ENCODE data around the gene DGLUCY.
"Not testable (repeated sequence)": the region's sequence is repeated elsewhere in the genome, so short reads cannot be mapped to it uniquely, and the experiment has no call there.

Gene DGLUCY

DNA sequence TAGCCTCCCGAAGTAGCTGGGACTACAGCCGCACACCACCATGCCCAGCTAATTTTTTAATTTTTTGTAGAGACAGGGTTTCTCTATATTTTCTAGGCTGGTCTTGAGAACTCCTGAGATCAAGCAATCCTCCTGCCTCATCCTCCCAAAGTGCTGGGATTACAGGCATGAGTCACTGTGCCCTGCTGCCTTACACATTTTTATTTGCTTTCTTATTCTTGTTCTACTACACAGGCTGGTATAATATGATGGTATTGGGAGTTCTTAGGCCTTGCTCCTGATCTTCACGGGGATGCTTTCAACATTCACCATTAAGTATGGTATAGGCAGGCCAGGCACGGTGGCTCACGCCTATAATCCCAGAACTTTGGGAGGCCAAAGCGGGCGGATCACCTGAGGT, 21.2 kb downstream of the DGLUCY start:
- DNase-seq: no peak

DNA sequence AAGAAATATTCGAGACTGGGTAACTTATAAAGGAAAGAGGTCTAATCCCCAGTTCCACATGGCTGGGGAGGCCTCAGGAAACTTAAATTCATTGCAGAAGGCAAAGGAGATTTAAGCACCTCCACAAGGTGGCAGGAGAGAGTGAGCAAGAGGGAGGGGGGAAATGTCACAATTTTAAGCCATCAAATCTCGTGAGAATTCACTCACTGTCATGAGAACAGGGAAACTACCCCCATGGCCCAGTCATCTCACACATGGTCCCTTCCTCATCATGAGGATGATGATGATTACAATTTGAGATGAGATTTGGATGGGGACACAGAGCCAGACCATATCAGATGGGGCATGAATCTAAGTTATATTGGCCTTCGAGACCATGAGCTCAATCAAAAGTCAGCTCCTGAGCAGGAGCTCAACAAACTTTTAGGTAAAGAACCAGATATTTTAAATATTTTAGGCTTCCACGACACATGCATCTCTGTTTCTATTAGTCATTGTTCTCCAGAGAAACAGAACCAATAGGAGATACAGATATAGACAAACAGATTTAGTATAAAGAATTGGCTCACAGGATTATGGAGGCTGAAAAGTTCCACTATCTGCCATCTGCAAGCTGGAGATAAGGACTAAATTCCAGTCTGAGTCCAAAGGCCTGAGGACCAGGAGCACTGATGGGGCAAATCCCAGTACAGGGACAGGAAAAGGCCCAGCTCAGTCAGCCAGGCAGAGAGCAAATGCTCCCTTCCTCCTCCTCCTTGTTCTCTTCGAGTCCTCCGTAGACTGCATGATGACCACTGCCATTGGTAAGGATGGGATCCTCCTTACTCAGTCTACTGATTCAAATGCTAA, 24.9 kb downstream of the DGLUCY start:
- DNase-seq: no peak

DNA sequence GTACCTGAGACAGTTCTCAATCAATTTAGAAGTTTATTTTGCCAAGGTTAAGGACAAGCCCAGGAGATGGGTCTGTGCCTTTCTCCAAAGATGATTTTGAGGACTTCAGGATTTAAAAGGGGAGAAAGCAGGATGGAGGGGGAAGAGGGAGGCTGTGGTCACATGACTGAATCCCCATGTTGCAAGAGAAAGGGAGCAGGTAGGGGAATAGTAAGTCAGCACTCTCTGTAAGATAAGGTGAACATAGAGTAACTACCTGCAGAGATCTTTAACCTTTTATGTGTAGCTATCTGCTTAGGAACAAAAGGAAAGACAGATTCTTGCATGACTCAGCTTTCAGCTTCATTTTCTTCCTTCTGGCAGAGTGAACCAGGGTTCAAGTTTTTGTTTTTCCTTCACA, 25.9 kb downstream of the DGLUCY start:
- DNase-seq: no peak

DNA sequence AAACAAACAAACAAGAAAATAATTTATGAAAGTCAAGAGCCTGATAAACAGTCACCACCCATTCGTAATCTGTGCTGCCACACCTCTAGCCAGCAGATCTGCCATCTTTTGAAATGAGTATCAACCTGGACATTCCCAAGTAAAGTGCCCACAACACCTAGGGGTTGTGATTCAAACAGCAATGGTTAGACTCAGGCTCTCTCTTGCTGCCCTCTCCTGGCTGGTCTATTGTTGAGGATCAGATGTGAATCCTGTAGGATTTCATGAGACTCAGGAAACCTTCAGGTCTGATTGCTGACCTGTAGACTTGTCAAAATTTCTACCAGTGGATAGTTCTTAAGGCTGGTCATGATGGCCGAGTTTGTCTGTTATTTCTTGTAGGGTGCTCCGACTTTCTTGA, 26.8 kb downstream of the DGLUCY start:
- peak in 13 of 56 donors; percentile 9 to 64 (median 22) for DNase-seq

DNA sequence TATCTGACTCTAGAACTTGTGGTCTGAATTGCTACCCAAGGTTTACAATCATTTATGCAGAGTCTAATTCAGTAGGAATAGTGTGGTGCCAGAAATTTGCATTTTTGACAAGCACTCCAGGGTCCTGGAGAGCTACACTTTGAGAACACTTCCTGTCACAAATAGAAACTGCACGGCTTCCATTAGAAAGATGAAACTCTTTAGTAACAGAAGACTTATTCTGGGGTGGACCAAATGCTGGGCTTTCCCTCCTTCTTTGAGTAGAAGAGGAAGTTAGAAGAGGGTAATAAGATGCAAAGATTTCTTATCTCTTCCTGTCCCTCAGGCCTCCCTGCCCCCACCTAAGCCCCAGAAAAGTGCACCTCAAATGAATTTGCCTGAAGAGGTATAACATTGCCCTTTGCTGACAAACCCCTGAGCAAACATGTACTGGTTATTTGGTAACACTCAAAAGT, 28.4 kb downstream of the DGLUCY start:
- no peak for DNase-seq

DNA sequence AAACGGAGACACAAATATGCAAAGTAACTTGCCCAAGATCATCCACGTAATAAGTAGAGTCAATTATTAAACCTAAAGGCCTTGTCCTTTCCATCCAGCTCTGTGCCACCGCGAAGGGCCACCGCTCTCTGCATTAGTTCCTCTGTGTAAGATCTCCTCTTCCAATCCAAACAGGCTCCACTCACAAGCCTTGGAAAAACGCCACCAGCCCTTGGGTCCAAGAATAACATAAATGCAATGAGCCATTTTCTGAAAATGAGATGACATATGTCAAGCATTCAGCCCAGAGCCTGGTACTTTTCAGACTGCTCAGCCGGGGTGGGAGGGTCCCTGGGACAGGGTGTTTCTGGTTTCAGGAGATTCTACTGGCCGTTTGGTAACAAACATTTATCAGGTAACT, 30.0 kb downstream of the DGLUCY start:
- no peak for DNase-seq

DNA sequence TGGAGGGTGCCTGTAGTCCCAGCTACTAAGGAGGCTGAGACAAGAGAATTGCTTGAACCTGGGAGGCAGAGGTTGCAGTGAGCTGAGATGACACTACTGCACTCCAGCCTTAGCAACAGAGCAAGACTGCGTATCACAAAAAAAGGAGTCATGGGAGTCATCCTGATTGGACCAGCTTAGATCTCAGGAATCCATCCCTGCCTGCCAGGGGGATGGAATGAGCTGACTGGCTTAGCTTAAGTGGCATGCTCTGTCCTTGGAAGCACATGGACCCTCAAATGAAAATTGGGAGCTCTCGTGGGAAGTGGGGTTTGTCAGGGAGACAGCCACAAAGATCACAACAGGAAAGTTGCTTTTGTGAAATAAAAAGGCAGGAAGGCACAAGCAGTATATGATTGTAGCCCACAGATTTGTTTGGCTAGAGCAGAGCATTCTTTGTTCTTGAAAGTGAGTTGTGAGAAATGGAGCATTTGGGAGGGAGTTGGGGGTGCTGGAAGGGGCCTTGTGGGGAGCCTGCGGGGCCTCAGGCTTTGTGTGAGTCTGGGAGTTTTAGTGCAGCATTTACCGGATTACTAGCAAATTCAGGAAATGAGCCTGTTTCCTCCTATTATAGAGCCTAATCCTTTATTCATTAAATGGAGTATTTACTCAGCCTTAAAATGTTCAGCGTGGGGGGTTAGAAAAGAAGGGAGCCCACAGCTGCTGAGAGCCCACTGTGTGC, 30.7 kb downstream of the DGLUCY start:
- DNase-seq: no peak

DNA sequence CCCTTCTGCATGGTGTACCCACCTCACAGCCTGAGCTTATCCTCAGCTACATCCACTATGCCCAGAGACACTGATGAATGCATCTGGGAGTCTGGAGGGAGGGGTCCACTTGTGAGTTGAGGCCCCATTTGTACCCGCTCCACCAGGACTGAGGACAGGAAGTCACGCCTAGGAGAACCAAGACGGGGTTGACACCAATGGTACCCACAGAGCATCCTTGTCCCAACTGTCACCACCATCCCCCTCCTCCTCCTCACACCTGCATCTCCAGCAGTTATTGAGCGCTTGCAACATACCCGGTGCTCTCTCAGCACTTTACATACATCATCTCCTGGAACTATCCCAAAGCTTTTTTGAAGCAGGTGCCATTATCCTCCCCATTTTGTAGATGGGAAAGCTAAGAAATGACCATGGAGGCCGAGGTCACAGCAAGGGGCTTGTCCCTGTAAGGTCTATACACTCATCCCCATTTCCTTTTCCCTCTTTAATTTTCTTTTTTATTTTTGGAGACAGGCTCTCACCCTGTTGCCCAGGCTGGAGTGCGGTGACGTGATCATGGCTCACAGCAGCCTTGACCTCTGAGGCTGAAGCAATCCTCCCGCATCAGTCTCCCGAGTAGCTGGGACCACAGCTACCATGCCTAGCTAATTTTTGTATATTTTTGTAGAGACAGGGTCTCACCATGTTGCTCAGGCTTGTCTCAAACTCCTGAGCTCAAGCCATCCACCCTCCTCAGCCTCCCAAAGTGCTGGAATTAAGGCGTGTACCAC, 31.7 kb downstream of the DGLUCY start:
- DNase-seq: no peak

DNA sequence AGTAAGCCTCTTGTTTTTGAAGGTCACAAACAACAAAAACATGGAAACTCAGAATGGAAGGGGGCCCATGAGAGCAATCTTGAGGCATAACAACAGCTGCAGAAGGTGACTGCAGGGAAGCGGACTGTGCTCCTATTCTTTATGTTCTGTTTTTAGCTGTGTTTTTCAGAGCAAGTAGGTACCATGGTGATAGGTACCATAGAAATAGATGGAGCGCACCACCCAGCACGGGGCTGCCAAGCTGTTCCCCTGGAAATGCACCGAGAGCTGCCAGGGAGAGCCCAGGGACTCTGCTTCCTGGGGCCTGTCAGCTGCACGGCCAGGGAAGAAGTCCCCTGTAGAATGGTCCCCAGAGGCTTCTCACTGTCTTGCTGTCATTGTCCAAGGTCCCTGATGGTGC, 32.8 kb downstream of the DGLUCY start:
- DNase-seq: peak in 21 of 56 donors; percentile 5 to 74 (median 26)

DNA sequence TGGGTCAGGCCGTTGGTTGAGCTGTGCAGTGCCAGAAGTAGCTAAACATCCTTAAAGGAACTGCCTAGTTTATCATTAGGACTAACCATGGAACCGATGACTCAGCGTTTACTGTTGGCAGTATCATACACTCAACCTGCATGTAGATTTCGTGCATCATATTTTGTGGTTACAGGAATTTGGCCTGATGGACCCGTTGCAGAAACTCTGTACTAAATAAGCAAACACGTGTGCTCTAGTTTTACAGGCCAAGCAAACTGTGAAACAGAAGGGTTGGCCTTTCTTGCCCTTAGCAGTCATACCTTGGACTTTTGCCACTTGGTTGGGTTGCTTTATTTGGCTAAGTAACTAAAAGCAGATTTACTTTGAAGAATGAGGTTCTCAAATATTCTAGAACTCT, 35.6 kb downstream of the DGLUCY start:
- DNase-seq: peak in 5 of 56 donors; percentile 17 to 36 (median 21)

DNA sequence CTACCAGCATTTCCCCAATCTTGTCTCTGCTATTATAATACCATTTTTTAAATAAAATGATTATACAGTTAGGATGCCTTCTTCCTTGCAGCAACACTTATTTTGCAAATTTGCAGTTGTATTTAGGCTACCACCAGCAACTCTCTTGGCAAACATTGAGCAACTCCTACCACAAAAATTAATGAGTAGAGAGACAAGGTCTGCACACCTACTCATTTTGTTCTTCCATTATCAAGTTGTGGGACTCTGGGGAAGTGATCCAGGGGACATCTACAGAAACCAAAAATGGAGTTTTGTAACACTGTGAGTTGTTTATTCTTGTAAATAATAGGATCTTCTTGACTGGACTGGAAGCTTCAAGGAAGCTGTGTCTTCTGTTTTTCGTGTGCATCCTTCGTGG, 38.6 kb downstream of the DGLUCY start:
- DNase-seq: no peak

DNA sequence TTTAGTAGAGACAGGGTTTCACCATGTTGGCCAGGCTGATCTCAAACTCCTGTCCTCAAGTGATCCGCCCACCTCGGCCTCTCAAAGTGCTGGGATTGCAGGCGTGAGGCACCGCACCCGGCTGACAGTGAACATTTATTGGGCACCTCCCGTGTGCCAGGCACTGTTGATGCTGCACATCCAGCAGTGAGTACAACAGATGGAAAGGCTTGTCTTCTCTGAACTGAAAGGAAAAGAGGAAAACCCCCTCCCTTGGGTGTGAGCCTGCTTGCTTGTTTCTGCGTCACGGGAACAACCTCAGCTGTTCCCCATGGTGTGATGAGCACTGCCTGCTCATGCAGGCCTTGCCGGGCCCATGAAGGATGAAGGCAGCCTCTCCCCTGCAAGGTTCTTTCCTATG, 39.5 kb downstream of the DGLUCY start:
- DNase-seq: no peak

DNA sequence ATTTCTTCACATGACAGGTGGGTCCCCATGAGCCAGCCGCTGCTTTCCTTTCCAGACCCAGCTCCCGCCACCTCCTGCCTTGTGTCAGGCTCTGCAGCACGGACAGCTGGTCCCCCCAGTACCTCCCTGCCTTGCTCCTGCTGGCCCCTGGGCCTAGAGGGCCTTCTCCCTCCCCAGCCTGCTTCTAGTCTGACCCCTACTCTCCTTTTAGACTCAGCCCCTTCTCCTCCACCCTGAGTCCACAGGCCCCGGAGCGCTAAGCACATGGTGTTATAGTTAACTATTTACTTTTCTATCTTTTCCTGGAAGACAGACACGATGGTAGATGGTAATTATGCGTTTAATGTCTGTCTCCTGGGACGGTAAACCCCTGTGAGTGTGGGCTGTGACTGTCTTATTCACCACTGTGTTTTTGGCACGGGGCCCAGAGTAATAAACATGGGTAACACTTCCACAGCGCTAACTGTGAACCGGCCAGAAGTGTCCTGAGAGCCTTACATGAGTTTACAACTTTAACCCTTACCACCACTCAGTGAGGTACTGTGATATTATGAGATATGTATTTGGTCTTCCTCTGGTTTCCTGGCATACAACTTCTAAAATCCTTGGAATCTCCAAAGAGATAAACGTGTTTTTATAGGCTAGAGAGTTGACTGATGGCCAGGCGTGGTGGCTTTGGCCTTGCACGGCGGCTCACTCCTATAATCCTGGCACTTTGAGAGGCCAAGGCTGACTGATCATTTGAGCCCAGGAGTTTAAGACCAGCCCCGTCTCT, 41.2 kb downstream of the DGLUCY start:
- peak in 1 of 56 donors; percentile 41 for DNase-seq

DNA sequence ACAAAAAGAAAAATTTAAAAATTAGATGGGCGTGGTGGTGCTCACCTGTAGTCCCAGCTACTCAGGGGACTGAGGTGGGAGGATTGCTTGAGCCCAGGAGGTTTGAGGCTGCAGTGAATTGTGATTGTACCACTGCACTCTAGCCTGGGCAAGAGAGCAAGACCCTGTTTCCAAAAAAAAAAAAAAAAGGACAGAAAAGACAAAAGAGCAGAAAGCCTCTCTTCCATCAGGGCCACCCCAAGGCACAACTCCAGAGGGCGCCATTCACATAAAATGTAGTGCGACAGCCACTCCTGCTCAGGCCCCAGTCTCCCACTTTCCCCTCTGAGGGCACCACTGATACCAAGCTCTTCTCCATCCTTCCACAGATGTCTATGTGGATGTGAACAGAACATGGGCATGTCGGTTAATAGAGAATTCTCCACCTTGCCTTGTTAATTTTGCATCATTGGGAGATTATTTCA, 41.8 kb downstream of the DGLUCY start:
- DNase-seq: no peak

DNA sequence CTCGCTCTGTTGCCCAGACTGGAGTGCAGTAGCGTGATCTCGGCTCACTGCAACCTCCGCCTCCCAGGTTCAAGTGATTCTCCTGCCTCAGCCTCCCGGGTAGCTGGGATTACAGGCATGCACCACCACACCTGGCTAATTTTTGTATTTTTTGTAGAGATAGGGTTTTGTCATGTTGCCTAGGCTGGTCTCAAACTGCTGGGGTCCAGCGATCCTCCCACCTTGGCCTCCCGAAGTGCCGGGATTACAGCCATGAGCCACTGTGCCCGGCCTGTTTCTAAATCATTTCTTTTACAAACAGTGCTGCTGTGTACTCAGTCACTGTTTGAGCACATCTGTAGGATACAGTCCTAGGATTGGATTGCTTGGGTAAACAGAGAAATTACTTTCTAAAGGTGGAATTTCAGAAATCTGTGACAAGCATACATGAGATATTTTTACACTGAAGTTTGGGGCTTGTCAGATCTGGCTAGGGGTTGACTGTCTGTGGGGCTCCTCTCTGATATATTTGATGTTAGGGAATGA, 42.3 kb downstream of the DGLUCY start:
- not testable (repeated sequence) for DNase-seq

DNA sequence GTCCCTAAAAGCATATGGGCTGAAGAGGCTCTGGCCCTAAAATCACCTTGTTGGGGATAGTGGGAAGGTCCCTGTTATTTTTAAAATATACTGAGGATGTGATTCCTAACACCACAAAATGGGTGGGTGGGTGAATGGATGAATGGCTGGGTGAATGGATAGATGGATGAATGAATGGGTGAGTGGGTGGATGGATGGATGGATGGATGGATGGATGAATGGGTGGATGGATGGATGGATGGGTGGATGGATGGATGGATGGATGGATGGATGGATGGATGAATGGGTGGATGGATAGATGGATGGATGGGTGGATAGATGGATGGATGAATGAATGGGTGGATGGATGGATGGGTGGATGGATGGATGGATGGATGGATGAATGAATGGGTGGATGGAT, 43.0 kb downstream of the DGLUCY start:
- not testable (repeated sequence) for DNase-seq

DNA sequence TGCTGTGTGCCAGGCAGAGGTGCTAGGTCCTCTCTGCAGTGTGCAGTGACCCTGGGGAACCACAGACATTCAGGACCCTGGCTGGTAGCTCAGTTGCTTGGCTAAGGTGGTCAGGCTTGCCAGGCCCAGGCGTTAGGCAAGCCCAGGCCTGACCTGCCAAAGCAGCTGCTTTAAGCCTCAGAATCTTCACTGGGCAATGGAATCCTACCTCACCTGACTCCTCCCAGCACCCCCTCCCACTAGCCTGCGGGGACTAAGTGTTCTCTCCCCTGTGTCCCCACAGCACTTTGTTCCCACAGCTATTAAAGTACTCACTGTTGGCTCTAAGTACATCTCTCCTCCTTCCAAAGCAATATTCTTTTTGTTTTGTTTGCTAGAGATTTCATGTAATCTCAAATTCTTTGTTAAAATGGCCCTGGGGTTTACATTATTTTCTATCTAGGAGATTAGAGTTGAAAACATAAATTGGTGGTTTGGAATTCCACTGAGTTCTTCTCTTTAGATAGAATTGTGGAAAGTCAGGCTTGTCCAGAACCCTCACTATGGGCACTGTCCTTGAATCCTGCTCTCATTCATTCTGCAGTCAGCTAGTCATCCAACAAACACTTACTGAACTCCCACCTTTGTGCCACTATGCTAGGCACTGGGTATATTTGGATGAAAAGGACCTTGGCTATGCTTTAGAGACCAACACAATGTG, 44.4 kb downstream of the DGLUCY start:
- DNase-seq: no peak

DNA sequence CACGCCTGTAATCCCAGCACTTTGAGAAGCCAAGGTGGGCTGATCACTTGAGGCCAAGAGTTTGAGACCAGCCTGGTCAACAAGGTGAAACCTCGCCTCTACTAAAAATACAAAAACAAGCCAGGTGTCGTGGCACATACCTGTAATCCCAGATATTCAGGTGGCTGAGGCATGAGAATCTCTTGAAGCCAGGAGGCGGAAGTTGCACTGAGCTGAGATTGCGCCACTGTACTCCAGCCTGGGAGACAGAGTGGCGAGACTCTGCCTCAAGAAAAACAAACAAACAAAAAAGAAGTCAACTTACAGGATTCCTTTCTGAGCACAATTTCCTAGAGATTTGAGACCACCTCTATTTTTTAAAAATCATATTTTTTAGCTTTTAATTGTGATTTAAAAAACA, 45.3 kb downstream of the DGLUCY start:
- no peak for DNase-seq

DNA sequence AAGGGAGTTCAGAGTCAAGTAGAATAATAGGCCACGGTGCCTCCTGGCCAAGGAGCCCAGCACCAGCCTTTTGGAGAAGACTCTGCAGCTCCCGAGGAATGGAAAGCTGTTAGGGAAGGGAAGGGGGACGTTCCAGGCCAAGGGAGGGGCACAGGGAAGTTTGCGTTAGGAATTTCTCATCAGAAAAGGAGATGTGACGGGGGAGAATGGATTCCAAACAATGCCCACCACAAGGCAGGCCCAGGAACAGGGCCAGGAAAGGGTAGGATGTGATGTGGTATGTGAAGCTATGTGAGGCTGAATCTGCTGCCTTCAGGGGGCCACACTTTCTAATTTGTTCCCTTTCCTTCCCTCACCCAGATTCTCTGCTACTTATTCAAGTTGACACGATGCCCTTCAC, 46.0 kb downstream of the DGLUCY start:
- DNase-seq: no peak

DNA sequence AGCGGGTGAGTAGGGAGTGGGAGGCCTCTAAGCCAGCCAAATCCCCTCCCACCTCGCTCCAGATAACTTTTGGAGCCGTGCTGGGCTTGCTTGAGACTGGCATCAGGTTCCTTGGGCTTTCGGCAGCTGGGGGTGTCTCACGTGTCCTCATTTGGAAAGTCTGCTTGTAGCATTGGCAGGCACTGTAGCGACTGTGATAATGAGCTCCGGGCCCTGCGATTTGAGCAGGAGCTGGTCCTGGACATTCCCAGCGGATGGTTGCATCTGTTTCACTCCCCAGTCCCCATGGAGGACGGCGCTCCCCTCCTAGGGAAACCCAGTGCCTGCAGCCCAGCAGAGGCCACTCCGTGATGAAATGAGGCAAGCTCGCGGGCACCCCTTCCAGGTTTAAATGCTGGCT, 49.4 kb downstream of the DGLUCY start:
- DNase-seq: peak in 19 of 56 donors; percentile 14 to 63 (median 31)

Measured in amygdala (tissue), 56 donors.